HG03139 (cell line): ENCODE data around the gene ANP32E.
"Not testable (repeated sequence)": the region's sequence is repeated elsewhere in the genome, so short reads cannot be mapped to it uniquely, and the experiment has no call there.

Experiments used
- ATAC-seq: cut with Tn5 transposase; IDR thresholded peaks from one replicate; pipeline ENCODE4 v1.9.1; 2021; ENCODE audit not compliant: unreplicated experiment

Gene ANP32E

GRCh38 chr1:150257624-150258585 is 22.0 kb upstream of the ANP32E start, which contains the start of gene CA14:
CA14 (plus strand) TSS chr1:150257774; CDS start chr1:150258129, 355 bp downstream.
- ATAC-seq: no peak

GRCh38 chr1:150256554-150257341 is 20.8 kb upstream of the ANP32E start:
- ATAC-seq: no peak

GRCh38 chr1:150256198-150256553 is 20.3 kb upstream of the ANP32E start:
- ATAC-seq: no peak

GRCh38 chr1:150249936-150250335 is 14.0 kb upstream of the ANP32E start:
- ATAC-seq: no peak

- ATAC-seq: no peak
These were observed 7.1 kb upstream of the ANP32E start for GRCh38 chr1:150243003-150243402.

- ATAC-seq: no peak
These were observed 1.8 kb upstream of the ANP32E start for GRCh38 chr1:150237746-150238145.

- not testable (repeated sequence) for ATAC-seq
These were observed 1.3 kb upstream of the ANP32E start for GRCh38 chr1:150237176-150237575.

GRCh38 chr1:150236614-150237100 is 745 bp upstream of the ANP32E start:
- no peak for ATAC-seq

- no peak for ATAC-seq
These were observed 539 bp downstream of the ANP32E start for GRCh38 chr1:150235294-150235851.

- ATAC-seq: peak; percentile 53
These were observed 1.2 kb downstream of the ANP32E start for GRCh38 chr1:150234566-150235293.

GRCh38 chr1:150234309-150234565 is 1.7 kb downstream of the ANP32E start:
- no peak for ATAC-seq

GRCh38 chr1:150233359-150234308 is 2.3 kb downstream of the ANP32E start:
- ATAC-seq: no peak

- not testable (repeated sequence) for ATAC-seq
These were observed 3.0 kb downstream of the ANP32E start for GRCh38 chr1:150232921-150233320.

GRCh38 chr1:150228246-150228645 is 7.7 kb downstream of the ANP32E start:
- not testable (repeated sequence) for ATAC-seq

- no peak for ATAC-seq
These were observed 8.7 kb downstream of the ANP32E start for GRCh38 chr1:150227228-150227627.

- ATAC-seq: no peak
These were observed 9.4 kb downstream of the ANP32E start for GRCh38 chr1:150226486-150226885.

GRCh38 chr1:150225546-150225945 is 10.4 kb downstream of the ANP32E start:
- no peak for ATAC-seq

- ATAC-seq: no peak
These were observed 10.9 kb downstream of the ANP32E start for GRCh38 chr1:150224983-150225382.

- ATAC-seq: no peak
These were observed 14.4 kb downstream of the ANP32E start for GRCh38 chr1:150221552-150221951.

GRCh38 chr1:150215855-150216254 is 20.1 kb downstream of the ANP32E start:
- not testable (repeated sequence) for ATAC-seq
